Measurements from ENCODE around the gene HAND2.

Gene HAND2

GRCh38 chr4:173532725-173533511 is 2.9 kb upstream of the HAND2 start:
- no peak overlapping the region for H3K4me3 ChIP-seq (ENCODE audit: control insufficient read depth, low read depth, low read length)
- DNase-seq (ENCODE audit: low read depth): no peak

GRCh38 chr4:173531086-173531965 is 1.3 kb upstream of the HAND2 start:
- H3K4me3 ChIP-seq (ENCODE audit: control insufficient read depth, low read depth, low read length): no peak overlapping the region
- no peak for DNase-seq (ENCODE audit: low read depth)
- no peak for TF ChIP-seq CTCF (IDR thresholded peaks at IDR 0.05; ENCODE audit: control insufficient read depth, insufficient read depth, low read depth, low read length, missing control alignments)

More at GRCh38 chr4:173532725-173533511, 2.9 kb upstream of the HAND2 start:
- TF ChIP-seq CTCF (IDR thresholded peaks at IDR 0.05; ENCODE audit: control insufficient read depth, insufficient read depth, low read depth, low read length, missing control alignments): no peak

GRCh38 chr4:173530326-173531085 is 477 bp upstream of the HAND2 start:
- no peak for DNase-seq (ENCODE audit: low read depth)
- H3K4me3 ChIP-seq (ENCODE audit: control insufficient read depth, low read depth, low read length): peak overlapping the region; percentile 67
- no peak for TF ChIP-seq CTCF (IDR thresholded peaks at IDR 0.05; ENCODE audit: control insufficient read depth, insufficient read depth, low read depth, low read length, missing control alignments)

GRCh38 chr4:173528378-173529321 is 1.4 kb downstream of the HAND2 start:
- peak overlapping the region; percentile 21 for H3K4me3 ChIP-seq (ENCODE audit: control insufficient read depth, low read depth, low read length)

GRCh38 chr4:173527103-173527891 is 2.7 kb downstream of the HAND2 start:
- H3K4me3 ChIP-seq (ENCODE audit: control insufficient read depth, low read depth, low read length): no peak overlapping the region
- DNase-seq (ENCODE audit: low read depth): no peak
- TF ChIP-seq CTCF (IDR thresholded peaks at IDR 0.05; ENCODE audit: control insufficient read depth, insufficient read depth, low read depth, low read length, missing control alignments): no peak

More at GRCh38 chr4:173528378-173529321, 1.4 kb downstream of the HAND2 start:
- DNase-seq (ENCODE audit: low read depth): no peak
- TF ChIP-seq CTCF (IDR thresholded peaks at IDR 0.05; ENCODE audit: control insufficient read depth, insufficient read depth, low read depth, low read length, missing control alignments): no peak

Measured in AG09309 (cell line).